IMR-90 (cell line): ENCODE measurements around the gene MAN2A1. TPM values are rescaled to one million over a fixed set of nuclear protein-coding genes. Genes with fewer than 3 reads are reported as not detected.

Experiments used
- ATAC-seq: fragments of 200-7000 bp; cut with Tn5 transposase; 2 replicates; pipeline ENCODE4 v1.9.1; 2020; ENCODE audit warnings: low read depth, mild to moderate bottlenecking, moderate library complexity
- BruUV-seq: library from RNA; stranded (reverse); fragments of 400-500 nt; replicated peaks from 2 replicates; lab custom pipeline; 2021; lab: Mats Ljungman, UMichigan
- CTCF ChIA-PET: fragments of 300-600 bp; formaldehyde crosslinking; extraction: SDS; loops from one replicate; lab custom pipeline; 2021; ENCODE audit warnings: antibody characterized with exemption; lab: Yijun Ruan, JAX
- POLR2A ChIA-PET: fragments of 300-600 bp; sonication (Branson Sonifier 250); formaldehyde crosslinking; loops from one replicate; lab custom pipeline; 2022; ENCODE audit warnings: antibody characterized with exemption; ENCODE audit not compliant: unreplicated experiment; lab: Charles Lee
- DNase-seq: peaks from one replicate; pipeline ENCODE4 v3.0.0; 2013
- H2AFZ ChIP-seq: replicated peaks from 2 replicates; pipeline ENCODE3; 2013; ENCODE audit warnings: low read length, mild to moderate bottlenecking; ENCODE audit not compliant: poor library complexity
- H2AK5ac ChIP-seq: 2 replicates; pipeline ENCODE4 v1.6.1; 2013; ENCODE audit warnings: low read depth, low read length, inconsistent platforms
- H2AK9ac ChIP-seq: replicated peaks from 2 replicates; pipeline ENCODE3; 2013; ENCODE audit warnings: mild to moderate bottlenecking, low read depth, low read length, moderate library complexity; ENCODE audit not compliant: poor library complexity
- H2BK120ac ChIP-seq: 2 replicates; pipeline ENCODE4 v1.6.1; 2013; ENCODE audit warnings: low read depth, low read length, inconsistent platforms
- H2BK15ac ChIP-seq: 3 replicates; pipeline ENCODE4 v1.6.1; 2013; ENCODE audit warnings: low read depth, low read length, inconsistent platforms
- H2BK20ac ChIP-seq: 2 replicates; pipeline ENCODE4 v1.6.1; 2013; ENCODE audit warnings: low read depth, mild to moderate bottlenecking, inconsistent platforms, low read length, moderate library complexity
- H2BK5ac ChIP-seq: 2 replicates; pipeline ENCODE4 v1.6.1; 2013; ENCODE audit warnings: mild to moderate bottlenecking, low read depth, low read length, inconsistent platforms; ENCODE audit not compliant: poor library complexity, severe bottlenecking
- H3K14ac ChIP-seq: replicated peaks from 2 replicates; pipeline ENCODE4 v1.6.1; 2013; ENCODE audit warnings: low read depth, low read length, inconsistent platforms
- H3K18ac ChIP-seq: 2 replicates; pipeline ENCODE4 v1.6.1; 2013; ENCODE audit warnings: low read depth, low read length, control low read depth
- H3K23ac ChIP-seq: 2 replicates; pipeline ENCODE4 v1.6.1; 2013; ENCODE audit warnings: low read depth, low read length, inconsistent platforms
- H3K27ac ChIP-seq: 2 replicates; pipeline ENCODE4 v1.5.1; 2013; ENCODE audit warnings: mild to moderate bottlenecking, control low read depth, low read length; ENCODE audit not compliant: insufficient read depth
- H3K27me3 ChIP-seq: 2 replicates; pipeline ENCODE4 v1.6.1; 2013; ENCODE audit warnings: low read length; ENCODE audit not compliant: control insufficient read depth, insufficient read depth
- H3K36me3 ChIP-seq: 2 replicates; pipeline ENCODE4 v1.6.1; 2013; ENCODE audit warnings: low read length, mixed read lengths; ENCODE audit not compliant: control insufficient read depth, insufficient read depth
- H3K4ac ChIP-seq: 2 replicates; pipeline ENCODE4 v1.6.1; 2013; ENCODE audit warnings: low read depth, low read length, inconsistent platforms
- H3K4me1 ChIP-seq: 2 replicates; pipeline ENCODE4 v1.6.1; 2013; ENCODE audit warnings: low read length, mixed read lengths; ENCODE audit not compliant: control insufficient read depth, insufficient read depth
- H3K4me2 ChIP-seq: 2 replicates; pipeline ENCODE4 v1.6.1; 2013; ENCODE audit warnings: low read depth, mild to moderate bottlenecking, control low read depth, low read length, moderate library complexity
- H3K4me3 ChIP-seq: 2 replicates; pipeline ENCODE4 v1.5.1; 2013; ENCODE audit warnings: low read depth, mild to moderate bottlenecking, control low read depth, low read length, moderate library complexity; ENCODE audit not compliant: insufficient read depth
- H3K56ac ChIP-seq: 2 replicates; pipeline ENCODE4 v1.6.1; 2013; ENCODE audit warnings: low read length, inconsistent platforms; ENCODE audit not compliant: insufficient read depth; ENCODE audit errors: extremely low read depth
- H3K79me1 ChIP-seq, 2 experiments: 2 replicates each; pipeline ENCODE4 v1.6.1; 2013; ENCODE audit warnings: low read length in 2 of 2, inconsistent platforms in 1 of 2, low read depth in 1 of 2
- H3K9ac ChIP-seq: 2 replicates; pipeline ENCODE4 v1.6.1; 2013; ENCODE audit warnings: low read depth, low read length, control low read depth
- H3K9me1 ChIP-seq: 2 replicates; pipeline ENCODE4 v1.6.1; 2013; ENCODE audit warnings: low read length, inconsistent platforms; ENCODE audit not compliant: insufficient read depth
- H3K9me3 ChIP-seq: 2 replicates; pipeline ENCODE4 v1.6.1; 2013; ENCODE audit warnings: low read length; ENCODE audit not compliant: control insufficient read depth, insufficient read depth
- H4K20me1 ChIP-seq: 2 replicates; pipeline ENCODE4 v1.6.1; 2013; ENCODE audit warnings: low read length, inconsistent platforms; ENCODE audit not compliant: insufficient read depth
- H4K5ac ChIP-seq: 2 replicates; pipeline ENCODE4 v1.6.1; 2013; ENCODE audit warnings: mild to moderate bottlenecking, low read depth, low read length, control low read depth
- H4K8ac ChIP-seq, 2 experiments: 2 replicates each; pipeline ENCODE4 v1.6.1; 2013; ENCODE audit warnings: low read depth in 2 of 2, low read length in 2 of 2, control low read depth in 1 of 2, inconsistent platforms in 1 of 2
- H4K91ac ChIP-seq: 2 replicates; pipeline ENCODE4 v1.6.1; 2013; ENCODE audit warnings: low read depth, low read length, inconsistent platforms; ENCODE audit not compliant: insufficient read depth
- BHLHE40 ChIP-seq: fragments of 150-350 bp; IDR thresholded peaks from 2 replicates; pipeline ENCODE4 v1.6.1; 2016; ENCODE audit warnings: mild to moderate bottlenecking, low read depth, low read length
- FOS ChIP-seq: fragments of 150-350 bp; IDR thresholded peaks from 2 replicates; pipeline ENCODE4 v1.6.1; 2016; ENCODE audit warnings: low read depth, low read length
- POLR2A ChIP-seq: IDR thresholded peaks from 2 replicates; pipeline ENCODE4 v1.6.1; 2012; ENCODE audit warnings: mild to moderate bottlenecking, low read depth, low read length
- dilution Hi-C: fragments of 300-500 bp; cut with HindIII; formaldehyde crosslinking; loops from one replicate; pipeline ENCODE4 v1.14.3; 2018; ENCODE audit warnings: low sequenced_read_pairs; ENCODE audit not compliant: unreplicated experiment
- in situ Hi-C: fragments of 300-500 bp; cut with MboI; formaldehyde crosslinking; loops from 3 replicates; pipeline ENCODE4 v1.14.3; 2019; ENCODE audit warnings: low sequenced_read_pairs, inconsistent platforms, mixed read lengths
- intact Hi-C: fragments of 100-400 bp; cut with micrococcal nuclease; formaldehyde crosslinking; loops from 2 replicates; pipeline ENCODE4 v1.10.0; 2022
- polyA plus RNA-seq, 3 experiments: library from polyadenylated mRNA; depleted of rRNA; stranded (reverse); fragments of >200 nt; gene quantifications; 2 replicates each; pipeline ENCODE4 v1.2.3, GENCODE V29; 2012; ENCODE audit warnings: low replicate concordance in 1 of 3
- total RNA-seq: library from RNA; depleted of rRNA; stranded (reverse); fragments of >200 nt; gene quantifications from 2 replicates; pipeline ENCODE4 v1.2.3, GENCODE V29; 2012
- TF ChIP-seq, protein P1 (sequence below): conservative IDR thresholded peaks from 2 replicates; pipeline ENCODE4 v1.5.1; 2012; ENCODE audit warnings: mild to moderate bottlenecking, low read depth, low read length, improper control_type of control experiment

MAN2A1 gene
- total and polyA plus RNA-seq, 2 of the 4 experiments (the other 2 are of a cell fraction), result 16.4 to 29.6 TPM

DNA sequence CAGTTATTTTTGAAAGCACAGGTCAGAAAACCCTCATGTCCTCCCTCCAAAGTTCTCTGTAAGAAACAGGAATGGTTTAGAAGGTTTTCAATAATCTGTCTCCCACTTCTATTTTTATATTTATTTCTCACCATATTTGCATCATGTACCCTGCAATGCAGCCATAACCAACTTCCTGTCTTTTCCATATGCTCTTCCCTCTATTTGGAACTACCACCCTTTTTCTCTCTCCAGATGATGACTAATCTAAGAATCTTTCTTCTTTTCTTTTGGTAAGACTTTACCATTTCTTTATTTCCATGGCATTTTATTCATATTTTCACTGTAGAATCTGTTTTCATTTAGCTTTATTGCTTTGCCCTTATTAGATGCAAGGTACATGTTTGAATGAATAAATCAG lies 33.9 kb downstream of the MAN2A1 start:
- Histone ChIP-seq H2BK5ac (no peak overlapping the region), H3K18ac (no peak overlapping the region), H3K79me1 (peaks cover 11 to 26% of the 10 kb centered on the region in 2 experiments; a peak in 3 of 4 replicates), H3K4ac (no peak overlapping the region), H3K56ac (no peak overlapping the region), H2BK20ac (no peak overlapping the region), H3K9me3 (no peaks in the 10 kb centered on the region), H4K8ac (no peak overlapping the region), H2AK5ac (no peak overlapping the region), H2AK9ac (no peak overlapping the region), H2BK120ac (no peak overlapping the region), H2AFZ (no peak overlapping the region), H4K5ac (no peak overlapping the region), H3K23ac (no peak overlapping the region), H3K4me2 (no peak overlapping the region), H4K20me1 (no peaks in the 10 kb centered on the region), H3K4me3 (no peak overlapping the region), H3K36me3 (no peaks in the 10 kb centered on the region), H3K9me1 (peaks cover under 1% of the 10 kb centered on the region; the same call in 1 of the 2 replicates), H4K91ac (no peak overlapping the region), H2BK15ac (no peak overlapping the region), H3K9ac (no peak overlapping the region), H3K14ac (no peak overlapping the region), H3K27ac (no peak overlapping the region), H3K4me1 (peaks cover 2% of the 10 kb centered on the region; the same call in 1 of the 2 replicates), H3K27me3 (no peaks in the 10 kb centered on the region)
- dilution Hi-C loops, result no loop called here
- DNase-seq (peak; percentile 32), ATAC-seq (no peak)
- TF ChIP-seq FOS (no peak), POLR2A (no peak), BHLHE40 (no peak)
- TF ChIP-seq, protein P1, sequence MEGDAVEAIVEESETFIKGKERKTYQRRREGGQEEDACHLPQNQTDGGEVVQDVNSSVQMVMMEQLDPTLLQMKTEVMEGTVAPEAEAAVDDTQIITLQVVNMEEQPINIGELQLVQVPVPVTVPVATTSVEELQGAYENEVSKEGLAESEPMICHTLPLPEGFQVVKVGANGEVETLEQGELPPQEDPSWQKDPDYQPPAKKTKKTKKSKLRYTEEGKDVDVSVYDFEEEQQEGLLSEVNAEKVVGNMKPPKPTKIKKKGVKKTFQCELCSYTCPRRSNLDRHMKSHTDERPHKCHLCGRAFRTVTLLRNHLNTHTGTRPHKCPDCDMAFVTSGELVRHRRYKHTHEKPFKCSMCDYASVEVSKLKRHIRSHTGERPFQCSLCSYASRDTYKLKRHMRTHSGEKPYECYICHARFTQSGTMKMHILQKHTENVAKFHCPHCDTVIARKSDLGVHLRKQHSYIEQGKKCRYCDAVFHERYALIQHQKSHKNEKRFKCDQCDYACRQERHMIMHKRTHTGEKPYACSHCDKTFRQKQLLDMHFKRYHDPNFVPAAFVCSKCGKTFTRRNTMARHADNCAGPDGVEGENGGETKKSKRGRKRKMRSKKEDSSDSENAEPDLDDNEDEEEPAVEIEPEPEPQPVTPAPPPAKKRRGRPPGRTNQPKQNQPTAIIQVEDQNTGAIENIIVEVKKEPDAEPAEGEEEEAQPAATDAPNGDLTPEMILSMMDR, result no peak
- ChIA-PET POLR2A (no interaction called here), CTCF (no interaction called here)
- intact Hi-C loops, result no loop called here
- in situ Hi-C loops, result no loop called here
- BruUV-seq, result no TSS peak
